Right lobe of liver (tissue), 6 donors: ENCODE data around the gene KCNH1. TPM values are rescaled to one million over a fixed set of nuclear protein-coding genes. Genes with fewer than 3 reads are reported as not detected.

Experiments used
- ATAC-seq, 4 donors: fragments of 200-7000 bp; cut with Tn5 transposase; one replicate each; pipeline ENCODE4 v1.9.1; 2020; ENCODE audit warnings: mild to moderate bottlenecking in 4 of 4, moderate library complexity in 4 of 4
- DNase-seq, 3 donors: peaks; one replicate each; pipeline ENCODE4 v3.0.0-alpha.2; 2020
- H3K27ac ChIP-seq, 3 donors: fragments of 200-600 bp; one replicate each; pipeline ENCODE4 v1.8.0; 2022
- H3K27me3 ChIP-seq, 2 donors: fragments of 200-600 bp; one replicate each; pipeline ENCODE4 v1.8.0; 2022
- H3K36me3 ChIP-seq, 4 donors: fragments of 200-600 bp; sonication (generic) in 1 of 4; one replicate each; pipeline versions ENCODE4 v1.5.1 to v1.8.0; 2017 to 2022; ENCODE audit warnings: control low read depth in 1 of 4
- H3K4me1 ChIP-seq, 4 donors: fragments of 200-600 bp; sonication (generic) in 1 of 4; one replicate each; pipeline versions ENCODE4 v1.5.1 to v1.8.0; 2017 to 2022; ENCODE audit warnings: control low read depth in 1 of 4
- H3K4me3 ChIP-seq, 3 donors: fragments of 200-600 bp; one replicate each; pipeline ENCODE4 v1.8.0; 2022
- H3K9me3 ChIP-seq, 4 donors: fragments of 200-600 bp; sonication (generic) in 1 of 4; one replicate each; pipeline versions ENCODE4 v1.5.1 to v1.8.0; 2017 to 2022; ENCODE audit warnings: control low read depth in 1 of 4
- CTCF ChIP-seq, 4 donors: fragments of 200-600 bp in 3 of 4; fragments of 450-650 bp in 1 of 4; IDR thresholded peaks; one replicate each; pipeline versions ENCODE4 v1.5.1 to v1.8.0; 2016 to 2022; ENCODE audit warnings: antibody characterized with exemption in 4 of 4, mild to moderate bottlenecking in 2 of 4
- POLR2A ChIP-seq: fragments of 450-650 bp; IDR thresholded peaks from one replicate; pipeline ENCODE4 v1.6.1; 2017; ENCODE audit warnings: antibody characterized with exemption, mild to moderate bottlenecking
- WGBS: methylation state at CpG from one replicate; pipeline ENCODE4 v1.1.6; 2018; ENCODE audit warnings: low coverage, low lambda C conversion rate; ENCODE audit not compliant: insufficient coverage; ENCODE audit errors: missing lambda C conversion rate; 5-methylcytosine and 5-hydroxymethylcytosine counted together
- intact Hi-C, 2 donors: fragments of 100-400 bp; cut with DNase I; formaldehyde crosslinking; loops; one replicate each; pipeline versions ENCODE4 v1.11.2 to v1.14.1; 2022
- total RNA-seq, 6 experiments: library from RNA; depleted of rRNA in 2 of 6; stranded (reverse); fragments of >200 nt in 2 of 6; fragmentation: NEBNext Ultra II Directional in 3 of 6; extraction: Animal tissue kit (Norgen Biotek cat#: 25700) in 3 of 6; gene quantifications; one replicate each; pipeline versions ENCODE4 v1.1.0 to v1.2.4, GENCODE V29; 2016 to 2023
- donor health status: DM: no; HTN: yes; CAD: no.
- donor health status: DM: no; HTN: no; CAD: no.
- donor health status: DM: no; HTN: no; CAD: no.
- donor health status: DM: no; HTN: yes; CAD: no.
- donor health status: DM: no; HTN: yes; CAD: no.

KCNH1 gene
- total RNA-seq, 6 experiments from 2014 or later: not detected

DNA sequence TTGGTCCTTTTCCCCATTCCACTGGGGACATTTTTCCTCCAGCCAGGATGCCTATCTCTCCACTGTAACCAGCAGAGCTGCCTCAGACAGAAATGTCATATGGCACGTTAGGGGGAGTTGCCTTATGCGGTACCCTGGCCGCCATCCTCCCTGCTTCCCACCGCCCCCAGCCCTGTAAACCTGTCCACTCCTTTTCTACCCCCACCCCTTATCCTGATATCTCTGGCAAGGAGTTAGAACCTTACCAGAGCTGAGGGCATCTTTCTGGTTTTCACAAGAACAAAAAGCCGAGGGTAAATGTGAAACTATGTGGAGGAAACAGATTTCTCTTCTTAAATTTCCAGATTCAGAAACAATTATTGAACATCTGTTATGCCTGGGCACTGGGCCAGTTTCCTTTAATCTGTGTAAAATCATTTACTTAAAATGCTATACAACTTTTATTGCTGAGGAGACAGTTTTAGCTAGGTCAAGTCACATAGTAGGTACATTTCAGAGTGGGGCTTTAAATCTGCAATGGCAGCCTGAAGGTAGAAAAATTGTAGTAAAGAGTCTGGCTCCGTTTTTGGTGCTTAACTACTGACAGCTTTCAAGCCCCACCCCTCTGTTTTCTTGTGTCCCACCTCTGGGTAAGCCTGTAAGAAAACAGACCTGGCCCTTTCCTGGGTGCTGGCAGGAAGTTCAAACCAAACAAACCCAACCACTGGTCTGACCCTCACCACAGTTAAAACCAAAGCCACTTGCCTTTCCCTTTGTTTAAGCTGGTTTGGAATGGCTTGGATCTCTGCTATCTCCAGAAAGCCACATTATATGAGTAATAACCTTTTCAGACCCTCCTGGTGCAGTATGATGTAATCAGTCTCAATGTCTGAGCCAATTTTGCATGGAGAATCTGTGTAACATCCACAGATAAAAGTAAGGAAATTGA lies 486.3 kb downstream of the KCNH1 start:
- TF ChIP-seq POLR2A: no peak
- TF ChIP-seq CTCF (IDR thresholded peaks at IDR 0.05): no peak
- no peaks in the 10 kb centered on the region for H3K36me3 ChIP-seq
- H3K27ac ChIP-seq: no peak overlapping the region
- intact Hi-C loops: no loop called here
- ATAC-seq (no peak), DNase-seq (no peak)
- H3K27me3 ChIP-seq: no peaks in the 10 kb centered on the region
- no peaks in the 10 kb centered on the region for H3K9me3 ChIP-seq
- H3K4me1 ChIP-seq: peaks cover 0 to 4% (median 0%) of the 10 kb centered on the region in 4 donors
- WGBS: 77% methylated on average over 6 of the region's 6 CpGs
- H3K4me3 ChIP-seq: no peak overlapping the region

- no peaks in the 10 kb centered on the region for H3K27me3 ChIP-seq
- TF ChIP-seq CTCF (IDR thresholded peaks at IDR 0.05): no peak
- TF ChIP-seq POLR2A: no peak
- ATAC-seq: no peak
- H3K4me1 ChIP-seq: peaks cover 0 to 4% (median 0%) of the 10 kb centered on the region in 4 donors
- H3K36me3 ChIP-seq: no peaks in the 10 kb centered on the region
- no peak for DNase-seq
- intact Hi-C loops: no loop called here
- no peak overlapping the region for H3K27ac ChIP-seq
- H3K4me3 ChIP-seq: no peak overlapping the region
- H3K9me3 ChIP-seq: no peaks in the 10 kb centered on the region
- 58% methylated on average over 2 of the region's 2 CpGs for WGBS
Measured at GRCh38 chr1:210646258-210646616, 487.7 kb downstream of the KCNH1 start.

DNA sequence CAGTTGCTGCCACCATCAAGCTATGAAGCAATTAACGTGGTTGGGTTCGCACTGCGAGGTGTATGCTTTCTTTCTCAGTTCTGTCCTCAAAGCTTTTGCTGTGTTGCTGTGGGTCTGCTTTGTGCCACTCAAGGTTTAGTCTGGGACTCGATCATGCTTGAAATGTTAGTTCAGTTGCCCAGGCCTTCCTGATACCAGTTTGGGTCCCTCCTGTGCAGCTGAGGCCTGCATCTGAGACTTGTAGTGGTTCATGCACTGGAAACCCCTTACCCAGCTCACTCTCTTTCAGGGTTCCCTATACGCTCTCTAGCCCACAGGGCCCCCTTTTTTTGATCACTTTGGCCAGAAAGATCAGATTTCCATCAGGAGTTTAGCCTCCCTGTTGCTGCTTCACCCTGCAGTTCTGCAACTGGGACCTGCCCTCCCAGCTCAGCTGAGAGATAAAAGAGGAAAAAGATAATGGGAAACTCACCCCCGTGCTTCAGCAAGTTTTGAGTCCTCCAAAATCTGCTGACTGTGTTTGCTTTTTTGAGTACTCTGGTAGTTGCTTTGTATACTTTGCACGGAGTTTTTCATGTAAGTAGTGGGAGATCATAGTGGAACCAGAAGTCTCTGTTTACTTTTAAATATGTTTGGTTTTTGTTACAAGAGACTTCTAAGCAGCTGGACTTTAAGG lies 488.2 kb downstream of the KCNH1 start:
- 51% methylated on average over 5 of the region's 7 CpGs for WGBS
- Histone ChIP-seq H3K9me3 (no peaks in the 10 kb centered on the region), H3K4me3 (no peak overlapping the region), H3K27me3 (no peaks in the 10 kb centered on the region), H3K36me3 (no peaks in the 10 kb centered on the region), H3K27ac (no peak overlapping the region), H3K4me1 (peaks cover 0 to 4% (median 0%) of the 10 kb centered on the region in 4 donors)
- no peak for DNase-seq
- no peak for TF ChIP-seq POLR2A
- no peak for TF ChIP-seq CTCF (IDR thresholded peaks at IDR 0.05)
- intact Hi-C loops: no loop called here
- no peak for ATAC-seq

DNA sequence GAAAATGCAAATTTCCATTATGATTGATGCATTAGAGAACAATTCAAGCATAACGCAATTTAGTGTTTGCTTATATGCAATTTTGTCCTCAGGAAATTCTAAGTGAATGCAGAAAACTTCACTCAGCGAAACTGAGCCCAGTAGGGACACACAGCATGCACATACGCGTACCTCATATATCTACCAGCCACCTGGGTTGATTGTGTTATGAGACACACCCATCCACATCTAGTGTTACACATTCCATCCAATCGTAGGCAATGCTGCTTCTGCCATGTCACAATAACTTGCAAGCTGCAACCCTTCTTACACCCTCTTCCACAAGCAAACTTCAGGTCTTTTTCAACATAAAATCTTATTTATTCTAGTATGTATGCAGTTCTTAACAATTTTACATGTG lies 492.4 kb downstream of the KCNH1 start:
- WGBS: 84% methylated on average over 5 of the region's 5 CpGs
- no peak overlapping the region for H3K4me3 ChIP-seq
- intact Hi-C loops: no loop called here

More for the DNA sequence above, 492.4 kb downstream of the KCNH1 start:
- Histone ChIP-seq H3K27ac (no peak overlapping the region), H3K4me1 (peaks cover 0 to 4% (median 0%) of the 10 kb centered on the region in 4 donors), H3K27me3 (no peaks in the 10 kb centered on the region), H3K36me3 (no peaks in the 10 kb centered on the region), H3K9me3 (no peaks in the 10 kb centered on the region)
- TF ChIP-seq POLR2A (no peak), CTCF (IDR thresholded peaks at IDR 0.05) (no peak)
- DNase-seq: no peak
- no peak for ATAC-seq
